GM12891 (cell line): ENCODE data around the gene ABCB8.

Experiments used
- PAX5 ChIP-seq: IDR thresholded peaks from 2 replicates; pipeline ENCODE4 v1.6.1; 2011; ENCODE audit warnings: low read length, moderate library complexity, mild to moderate bottlenecking; ENCODE audit not compliant: insufficient read depth, severe bottlenecking
- POLR2A ChIP-seq: IDR thresholded peaks from 2 replicates; pipeline ENCODE4 v1.6.1; 2011; ENCODE audit warnings: low read depth, low read length, control low read depth
- POLR2AphosphoS5 ChIP-seq: IDR thresholded peaks from 2 replicates; pipeline ENCODE4 v1.6.1; 2011; ENCODE audit warnings: low read depth, low read length, control low read depth
- SPI1 ChIP-seq: IDR thresholded peaks from 2 replicates; pipeline ENCODE4 v1.6.1; 2011; ENCODE audit warnings: low read depth, low read length, control low read depth
- TAF1 ChIP-seq: IDR thresholded peaks from 2 replicates; pipeline ENCODE4 v1.6.1; 2011; ENCODE audit warnings: low read depth, low read length, control low read depth

- TF ChIP-seq TAF1, result no peak
- TF ChIP-seq POLR2AphosphoS5, result no peak
- no peak; the same call in 1 of the 2 replicates for TF ChIP-seq POLR2A
- TF ChIP-seq SPI1, result no peak
- TF ChIP-seq PAX5, result no peak
These were observed 50.2 kb downstream of the ABCB8 start for GRCh38 chr7:151078233-151079040.
